SK-N-SH (cell line): ENCODE data around the gene EPB41L1. TPM values are rescaled to one million over a fixed set of nuclear protein-coding genes. Genes with fewer than 3 reads are reported as not detected.

Experiments
- CTCF ChIA-PET: fragments of 300-600, 350-600 bp; formaldehyde crosslinking; extraction: SDS; loops from one replicate; lab custom pipeline; 2021; lab: Yijun Ruan, JAX
- POLR2A ChIA-PET: fragments of 350-600 bp; sonication (Branson Sonifier 250); formaldehyde crosslinking; extraction: SDS; loops from one replicate; lab custom pipeline; 2020; ENCODE audit warnings: antibody characterized with exemption, inconsistent platforms; lab: Yijun Ruan, JAX
- DNase-seq: peaks from one replicate; pipeline ENCODE4 v3.0.0; 2012
- H2AFZ ChIP-seq: fragments of 200-600 bp; sonication (generic); 2 replicates; pipeline ENCODE4 v1.8.1; 2016; ENCODE audit warnings: antibody characterized with exemption, mild to moderate bottlenecking, low read depth
- H3F3A ChIP-seq: fragments of 200-600 bp; sonication (generic); replicated peaks from 2 replicates; pipeline ENCODE3; 2016; ENCODE audit warnings: antibody characterized with exemption, mild to moderate bottlenecking; ENCODE audit not compliant: insufficient read depth
- H3K27ac ChIP-seq, 2 experiments: fragments of 200-500 bp in 1 of 2; fragments of 200-600 bp in 1 of 2; sonication (Bioruptor generic) in 1 of 2; sonication (generic), shearing (Covaris generic) in 1 of 2; 2 replicates each; pipeline versions ENCODE4 v1.5.1 to v1.6.1; 2014 to 2016; ENCODE audit warnings: low read depth in 2 of 2, inconsistent platforms in 1 of 2, low read length in 1 of 2, mild to moderate bottlenecking in 1 of 2, mixed read lengths in 1 of 2
- H3K27me3 ChIP-seq: fragments of 200-600 bp; sonication (generic), shearing (Covaris generic); 2 replicates; pipeline ENCODE4 v1.6.1; 2016; ENCODE audit warnings: mixed run types; ENCODE audit not compliant: insufficient read depth
- H3K36me3 ChIP-seq, 2 experiments: fragments of 200-500 bp in 1 of 2; fragments of 200-600 bp in 1 of 2; sonication (Bioruptor generic) in 1 of 2; sonication (generic) in 1 of 2; replicated peaks in 1 of 2; 2 replicates each; pipeline versions ENCODE3 to v1.5.1; 2014 to 2016; ENCODE audit warnings: low read length in 1 of 2, mild to moderate bottlenecking in 1 of 2; ENCODE audit not compliant: insufficient read depth in 2 of 2, control insufficient read depth in 1 of 2
- H3K4me1 ChIP-seq, 2 experiments: fragments of 200-500 bp in 1 of 2; fragments of 200-600 bp in 1 of 2; sonication (Bioruptor generic) in 1 of 2; sonication (generic), shearing (Covaris generic) in 1 of 2; 2 replicates each; pipeline versions ENCODE4 v1.5.1 to v1.6.1; 2014 to 2016; ENCODE audit warnings: low read depth in 1 of 2, low read length in 1 of 2, mixed run types in 1 of 2; ENCODE audit not compliant: insufficient read depth in 2 of 2, control insufficient read depth in 1 of 2
- H3K4me2 ChIP-seq: fragments of 200-600 bp; sonication (generic), shearing (Covaris generic); 2 replicates; pipeline ENCODE4 v1.6.1; 2017; ENCODE audit warnings: mixed run types
- H3K4me3 ChIP-seq, 2 experiments: fragments of 200-500 bp in 1 of 2; fragments of 200-600 bp in 1 of 2; sonication (Bioruptor generic) in 1 of 2; sonication (generic), shearing (Covaris generic) in 1 of 2; 2 replicates each; pipeline versions ENCODE4 v1.5.1 to v1.8.1; 2014 to 2016; ENCODE audit warnings: low read depth in 2 of 2, inconsistent platforms in 1 of 2, low read length in 1 of 2, mild to moderate bottlenecking in 1 of 2, mixed read lengths in 1 of 2, moderate library complexity in 1 of 2
- H3K79me2 ChIP-seq: fragments of 200-600 bp; sonication (generic); 2 replicates; pipeline ENCODE4 v1.8.1; 2017; ENCODE audit warnings: mild to moderate bottlenecking; ENCODE audit not compliant: insufficient read depth
- H3K9ac ChIP-seq: fragments of 200-600 bp; sonication (generic); 2 replicates; pipeline ENCODE4 v1.6.1; 2017; ENCODE audit warnings: mixed run types
- H3K9me2 ChIP-seq: fragments of 200-600 bp; sonication (generic); 2 replicates; pipeline ENCODE4 v1.6.1; 2017; ENCODE audit warnings: mixed run types
- H3K9me3 ChIP-seq: fragments of 200-600 bp; sonication (generic); 2 replicates; pipeline ENCODE4 v1.6.1; 2017; ENCODE audit warnings: mixed run types, mild to moderate bottlenecking, moderate library complexity
- H4K20me1 ChIP-seq: fragments of 200-600 bp; sonication (generic); 2 replicates; pipeline ENCODE4 v1.6.1; 2017; ENCODE audit warnings: mild to moderate bottlenecking, mixed run types; ENCODE audit not compliant: insufficient read depth
- CHD2 ChIP-seq: fragments of 150-350 bp; IDR thresholded peaks from 2 replicates; pipeline ENCODE4 v1.6.1; 2018; ENCODE audit warnings: low read length; ENCODE audit not compliant: partially characterized antibody
- ELF1 ChIP-seq: IDR thresholded peaks from 2 replicates; pipeline ENCODE4 v1.4.0; 2012
- EP300 ChIP-seq, 2 experiments: IDR thresholded peaks; 2 replicates each; pipeline versions ENCODE4 v1.4.0 to v1.6.1; 2012; ENCODE audit warnings: borderline replicate concordance in 1 of 2, low read depth in 1 of 2, low read length in 1 of 2
- EZH2phosphoT487 ChIP-seq: fragments of 200-600 bp; sonication (generic); IDR thresholded peaks from 2 replicates; pipeline ENCODE4 v1.6.1; 2017; ENCODE audit warnings: low read depth, mixed run types, mild to moderate bottlenecking, antibody characterized with exemption, moderate library complexity, borderline replicate concordance
- FOXM1 ChIP-seq: IDR thresholded peaks from 2 replicates; pipeline ENCODE4 v1.4.0; 2012; ENCODE audit warnings: low read depth, mild to moderate bottlenecking
- GABPA ChIP-seq: IDR thresholded peaks from 2 replicates; pipeline ENCODE4 v1.4.0; 2012; ENCODE audit warnings: low read depth, mild to moderate bottlenecking
- JUND ChIP-seq: IDR thresholded peaks from 2 replicates; pipeline ENCODE4 v1.4.0; 2012
- MXI1 ChIP-seq: IDR thresholded peaks from 2 replicates; pipeline ENCODE4 v1.6.1; 2012; ENCODE audit warnings: mild to moderate bottlenecking, low read depth, low read length, improper control_type of control experiment
- TCF12 ChIP-seq: IDR thresholded peaks from 2 replicates; pipeline ENCODE4 v1.4.0; 2012
- TEAD4 ChIP-seq: IDR thresholded peaks from 2 replicates; pipeline ENCODE4 v1.4.0; 2012; ENCODE audit warnings: mild to moderate bottlenecking, borderline replicate concordance; ENCODE audit not compliant: insufficient read depth
- WGBS: methylation state at CpG from one replicate; pipeline ENCODE4 v1.1.6; 2017; ENCODE audit warnings: low lambda C conversion rate; 5-methylcytosine and 5-hydroxymethylcytosine counted together
- polyA plus RNA-seq, 3 experiments: library from polyadenylated mRNA; depleted of rRNA; stranded (reverse); fragments of >200 nt; gene quantifications; 2 replicates each; pipeline ENCODE4 v1.2.3, GENCODE V29; 2012
- TF ChIP-seq, protein P1 (sequence below): fragments of 150-350 bp; IDR thresholded peaks from 2 replicates; pipeline ENCODE4 v1.6.1; 2016; ENCODE audit warnings: mild to moderate bottlenecking, low read depth, low read length
- TF ChIP-seq, protein P2 (sequence below): fragments of 150-350 bp; IDR thresholded peaks from 2 replicates; pipeline ENCODE4 v1.6.1; 2017; ENCODE audit warnings: antibody characterized with exemption, low read length, low read depth, borderline replicate concordance
- TF ChIP-seq, protein P3 (sequence below): fragments of 200-600 bp; sonication (generic); IDR thresholded peaks from 2 replicates; pipeline ENCODE4 v1.6.1; 2017; ENCODE audit warnings: antibody characterized with exemption, mild to moderate bottlenecking, moderate library complexity
- TF ChIP-seq, protein P4 (sequence below): IDR thresholded peaks from 2 replicates; pipeline ENCODE4 v1.6.1; 2012; ENCODE audit warnings: mild to moderate bottlenecking, low read depth, low read length, moderate library complexity
- TF ChIP-seq, protein P5 (sequence below): IDR thresholded peaks from 2 replicates; pipeline ENCODE4 v1.4.0; 2012; ENCODE audit warnings: low read depth

EPB41L1 gene
- polyA plus RNA-seq, 1 of the 3 experiments (the other 2 are of a cell fraction), result 26.1 TPM

DNA sequence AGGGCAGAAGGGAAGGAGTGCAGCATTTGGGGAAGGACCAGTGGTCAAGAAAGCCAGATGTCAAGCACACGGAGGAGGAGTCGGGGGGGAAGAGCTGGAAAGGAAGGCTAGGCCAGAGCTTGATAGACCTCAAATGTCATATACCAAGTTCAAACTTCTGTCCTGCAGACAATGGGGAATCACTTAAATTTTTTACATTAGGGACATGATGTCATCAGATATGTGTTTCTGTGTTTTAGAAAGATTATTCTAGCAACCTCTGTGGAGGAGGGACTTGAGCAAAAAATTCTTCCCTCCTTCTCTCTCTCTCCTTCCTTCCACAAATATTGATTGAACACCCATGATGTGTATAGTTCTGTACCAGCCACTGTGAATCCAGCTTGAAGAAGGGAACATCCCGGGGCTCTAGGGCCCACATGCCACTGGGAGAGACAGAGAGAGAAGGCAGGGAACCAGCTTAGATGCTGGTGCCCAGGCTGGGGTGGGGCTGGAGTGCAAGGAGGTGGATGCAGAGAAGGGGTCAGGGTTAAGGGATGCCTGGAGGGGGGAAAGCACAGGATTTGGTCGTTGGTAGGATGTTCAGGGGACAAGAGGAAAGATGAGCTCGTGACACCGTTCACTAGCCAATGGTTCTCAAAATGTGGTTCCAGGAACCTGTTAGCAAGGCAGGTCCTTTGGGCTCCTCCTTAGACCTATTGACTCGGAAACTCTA lies 61.9 kb downstream of the EPB41L1 start:
- TF ChIP-seq MXI1 (no peak), TCF12 (no peak), FOXM1 (no peak), GABPA (no peak), JUND (no peak), CHD2 (no peak)
- TF ChIP-seq, protein P1, sequence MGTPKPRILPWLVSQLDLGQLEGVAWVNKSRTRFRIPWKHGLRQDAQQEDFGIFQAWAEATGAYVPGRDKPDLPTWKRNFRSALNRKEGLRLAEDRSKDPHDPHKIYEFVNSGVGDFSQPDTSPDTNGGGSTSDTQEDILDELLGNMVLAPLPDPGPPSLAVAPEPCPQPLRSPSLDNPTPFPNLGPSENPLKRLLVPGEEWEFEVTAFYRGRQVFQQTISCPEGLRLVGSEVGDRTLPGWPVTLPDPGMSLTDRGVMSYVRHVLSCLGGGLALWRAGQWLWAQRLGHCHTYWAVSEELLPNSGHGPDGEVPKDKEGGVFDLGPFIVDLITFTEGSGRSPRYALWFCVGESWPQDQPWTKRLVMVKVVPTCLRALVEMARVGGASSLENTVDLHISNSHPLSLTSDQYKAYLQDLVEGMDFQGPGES, result no peak
- TF ChIP-seq, protein P2, sequence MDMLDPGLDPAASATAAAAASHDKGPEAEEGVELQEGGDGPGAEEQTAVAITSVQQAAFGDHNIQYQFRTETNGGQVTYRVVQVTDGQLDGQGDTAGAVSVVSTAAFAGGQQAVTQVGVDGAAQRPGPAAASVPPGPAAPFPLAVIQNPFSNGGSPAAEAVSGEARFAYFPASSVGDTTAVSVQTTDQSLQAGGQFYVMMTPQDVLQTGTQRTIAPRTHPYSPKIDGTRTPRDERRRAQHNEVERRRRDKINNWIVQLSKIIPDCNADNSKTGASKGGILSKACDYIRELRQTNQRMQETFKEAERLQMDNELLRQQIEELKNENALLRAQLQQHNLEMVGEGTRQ, result no peak
- TF ChIP-seq, protein P3, sequence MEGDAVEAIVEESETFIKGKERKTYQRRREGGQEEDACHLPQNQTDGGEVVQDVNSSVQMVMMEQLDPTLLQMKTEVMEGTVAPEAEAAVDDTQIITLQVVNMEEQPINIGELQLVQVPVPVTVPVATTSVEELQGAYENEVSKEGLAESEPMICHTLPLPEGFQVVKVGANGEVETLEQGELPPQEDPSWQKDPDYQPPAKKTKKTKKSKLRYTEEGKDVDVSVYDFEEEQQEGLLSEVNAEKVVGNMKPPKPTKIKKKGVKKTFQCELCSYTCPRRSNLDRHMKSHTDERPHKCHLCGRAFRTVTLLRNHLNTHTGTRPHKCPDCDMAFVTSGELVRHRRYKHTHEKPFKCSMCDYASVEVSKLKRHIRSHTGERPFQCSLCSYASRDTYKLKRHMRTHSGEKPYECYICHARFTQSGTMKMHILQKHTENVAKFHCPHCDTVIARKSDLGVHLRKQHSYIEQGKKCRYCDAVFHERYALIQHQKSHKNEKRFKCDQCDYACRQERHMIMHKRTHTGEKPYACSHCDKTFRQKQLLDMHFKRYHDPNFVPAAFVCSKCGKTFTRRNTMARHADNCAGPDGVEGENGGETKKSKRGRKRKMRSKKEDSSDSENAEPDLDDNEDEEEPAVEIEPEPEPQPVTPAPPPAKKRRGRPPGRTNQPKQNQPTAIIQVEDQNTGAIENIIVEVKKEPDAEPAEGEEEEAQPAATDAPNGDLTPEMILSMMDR, result no peak
- H3K27ac ChIP-seq, result no peak overlapping the region
- H3K9me3 ChIP-seq, result no peaks in the 10 kb centered on the region
- H3K9me2 ChIP-seq, result no peaks in the 10 kb centered on the region
- no peaks in the 10 kb centered on the region for H3K27me3 ChIP-seq
- no peak for DNase-seq
- ChIA-PET CTCF (interaction anchor here (1.0 to 4.8 kb wide), 7 partner anchors 12 to 223 kb away, joined by 3 to 34 read pairs (median 10); no protein-coding TSS in a partner anchor), POLR2A (no interaction called here)
- no peaks in the 10 kb centered on the region for H3K4me1 ChIP-seq
- H3F3A ChIP-seq, result no peaks in the 10 kb centered on the region
- no peak overlapping the region for H2AFZ ChIP-seq
- no peak overlapping the region for H3K9ac ChIP-seq
- H3K36me3 ChIP-seq, result peaks cover 0 to 21% of the 10 kb centered on the region in 2 experiments
- H3K4me3 ChIP-seq, result no peak overlapping the region
- H3K4me2 ChIP-seq, result no peak overlapping the region
- WGBS, result 79% methylated on average over 7 of the region's 7 CpGs
- no peaks in the 10 kb centered on the region for H4K20me1 ChIP-seq
- no peaks in the 10 kb centered on the region for H3K79me2 ChIP-seq

DNA sequence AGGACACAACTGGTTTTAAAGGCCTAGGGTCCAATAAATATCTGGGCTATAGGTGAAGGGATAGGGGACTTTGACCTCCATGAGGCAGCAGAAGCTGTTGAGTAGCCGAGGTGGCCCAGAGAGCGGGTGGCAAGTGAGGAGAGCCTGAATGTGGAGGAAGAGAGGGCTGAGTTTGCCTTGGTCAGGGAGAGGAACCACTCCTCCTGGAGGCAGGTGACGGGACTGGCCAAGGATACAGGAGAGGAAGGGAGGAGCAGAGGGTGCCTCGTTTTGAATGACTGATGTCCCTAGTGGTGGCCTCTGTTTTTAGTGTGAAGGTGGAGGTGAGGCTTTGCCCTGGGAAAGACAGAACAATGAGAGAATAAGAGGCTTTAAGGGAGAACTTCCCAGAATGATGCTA lies 62.7 kb downstream of the EPB41L1 start:
- H3K27ac ChIP-seq, result no peak overlapping the region
- H3F3A ChIP-seq, result no peaks in the 10 kb centered on the region
- no peak for DNase-seq
- H3K27me3 ChIP-seq, result no peaks in the 10 kb centered on the region
- 84% methylated on average over 4 of the region's 4 CpGs for WGBS
- TF ChIP-seq FOXM1 (no peak), TEAD4 (no peak), EP300 (IDR thresholded peaks at IDR 0.05; ENCODE audit: borderline replicate concordance in 1 of 2, low read depth in 1 of 2, low read length in 1 of 2) (no peak), EZH2phosphoT487 (no peak), CHD2 (no peak), ELF1 (no peak)
- TF ChIP-seq, protein P4, sequence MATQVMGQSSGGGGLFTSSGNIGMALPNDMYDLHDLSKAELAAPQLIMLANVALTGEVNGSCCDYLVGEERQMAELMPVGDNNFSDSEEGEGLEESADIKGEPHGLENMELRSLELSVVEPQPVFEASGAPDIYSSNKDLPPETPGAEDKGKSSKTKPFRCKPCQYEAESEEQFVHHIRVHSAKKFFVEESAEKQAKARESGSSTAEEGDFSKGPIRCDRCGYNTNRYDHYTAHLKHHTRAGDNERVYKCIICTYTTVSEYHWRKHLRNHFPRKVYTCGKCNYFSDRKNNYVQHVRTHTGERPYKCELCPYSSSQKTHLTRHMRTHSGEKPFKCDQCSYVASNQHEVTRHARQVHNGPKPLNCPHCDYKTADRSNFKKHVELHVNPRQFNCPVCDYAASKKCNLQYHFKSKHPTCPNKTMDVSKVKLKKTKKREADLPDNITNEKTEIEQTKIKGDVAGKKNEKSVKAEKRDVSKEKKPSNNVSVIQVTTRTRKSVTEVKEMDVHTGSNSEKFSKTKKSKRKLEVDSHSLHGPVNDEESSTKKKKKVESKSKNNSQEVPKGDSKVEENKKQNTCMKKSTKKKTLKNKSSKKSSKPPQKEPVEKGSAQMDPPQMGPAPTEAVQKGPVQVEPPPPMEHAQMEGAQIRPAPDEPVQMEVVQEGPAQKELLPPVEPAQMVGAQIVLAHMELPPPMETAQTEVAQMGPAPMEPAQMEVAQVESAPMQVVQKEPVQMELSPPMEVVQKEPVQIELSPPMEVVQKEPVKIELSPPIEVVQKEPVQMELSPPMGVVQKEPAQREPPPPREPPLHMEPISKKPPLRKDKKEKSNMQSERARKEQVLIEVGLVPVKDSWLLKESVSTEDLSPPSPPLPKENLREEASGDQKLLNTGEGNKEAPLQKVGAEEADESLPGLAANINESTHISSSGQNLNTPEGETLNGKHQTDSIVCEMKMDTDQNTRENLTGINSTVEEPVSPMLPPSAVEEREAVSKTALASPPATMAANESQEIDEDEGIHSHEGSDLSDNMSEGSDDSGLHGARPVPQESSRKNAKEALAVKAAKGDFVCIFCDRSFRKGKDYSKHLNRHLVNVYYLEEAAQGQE, result no peak
- TF ChIP-seq, protein P5, sequence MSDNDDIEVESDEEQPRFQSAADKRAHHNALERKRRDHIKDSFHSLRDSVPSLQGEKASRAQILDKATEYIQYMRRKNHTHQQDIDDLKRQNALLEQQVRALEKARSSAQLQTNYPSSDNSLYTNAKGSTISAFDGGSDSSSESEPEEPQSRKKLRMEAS, result no peak
- no peak overlapping the region for H3K4me2 ChIP-seq
- no peaks in the 10 kb centered on the region for H3K9me2 ChIP-seq
- no peak overlapping the region for H3K9ac ChIP-seq
- POLR2A ChIA-PET, result no interaction called here
- no peak overlapping the region for H3K4me3 ChIP-seq
- CTCF ChIA-PET, result interaction anchor here (1.2 to 4.8 kb wide), 6 partner anchors 13 to 222 kb away, joined by 3 to 34 read pairs (median 11); no protein-coding TSS in a partner anchor
- no peaks in the 10 kb centered on the region for H3K79me2 ChIP-seq
- no peaks in the 10 kb centered on the region for H4K20me1 ChIP-seq
- no peak overlapping the region for H2AFZ ChIP-seq
- peaks cover 0 to 21% of the 10 kb centered on the region in 2 experiments for H3K36me3 ChIP-seq
- no peaks in the 10 kb centered on the region for H3K9me3 ChIP-seq
- H3K4me1 ChIP-seq, result no peaks in the 10 kb centered on the region
